HCT116 (cell line): Measurements from ENCODE around the gene MYOF. TPM values are rescaled to one million over a fixed set of nuclear protein-coding genes. Genes with fewer than 3 reads are reported as not detected.
A peak's percentile ranks its signal among the peaks of the same experiment; 100 is the strongest.

ENCODE experiments used
- ATAC-seq: fragments of 200-7000 bp; cut with Tn5 transposase; 2 replicates; pipeline ENCODE4 v1.9.1; 2020; ENCODE audit warnings: mild to moderate bottlenecking, moderate library complexity
- BruUV-seq: library from RNA; stranded (reverse); fragments of 400-500 nt; replicated peaks from 2 replicates; lab custom pipeline; 2021; lab: Mats Ljungman, UMichigan
- CTCF ChIA-PET: fragments of 300-600 bp; sonication (Branson Sonifier 250); formaldehyde crosslinking; loops from one replicate; lab custom pipeline; 2021; ENCODE audit warnings: antibody characterized with exemption; lab: Charles Lee
- POLR2A ChIA-PET: fragments of 300-600, 350-600 bp; sonication (Branson Sonifier 250); formaldehyde crosslinking; loops from one replicate; lab custom pipeline; 2021; ENCODE audit warnings: antibody characterized with exemption; lab: Charles Lee
- RAD21 ChIA-PET, 2 experiments: fragments of 300-600 bp; sonication (Branson Sonifier 250); formaldehyde crosslinking; loops; one replicate each; lab custom pipeline; 2023; ENCODE audit warnings: low total read pairs in 2 of 2; ENCODE audit not compliant: uncharacterized antibody in 2 of 2, unreplicated experiment in 2 of 2, low non-redundant PET in 1 of 2; lab: Charles Lee
- DNase-seq: peaks from one replicate; pipeline ENCODE4 v3.0.0-alpha.2; 2010; ENCODE audit warnings: low read depth, low spot score
- H2AFZ ChIP-seq: fragments of 200-600 bp; shearing (Covaris generic), sonication (generic); 2 replicates; pipeline ENCODE4 v1.6.1; 2017; ENCODE audit warnings: low read depth, mixed run types, mixed read lengths, antibody characterized with exemption, low read length; ENCODE audit not compliant: poor library complexity, severe bottlenecking
- H3K27ac ChIP-seq: 2 replicates; pipeline ENCODE4 v1.5.1; 2012; ENCODE audit warnings: low read depth, low read length
- H3K27me3 ChIP-seq: fragments of 200-600 bp; sonication (generic); 2 replicates; pipeline ENCODE4 v1.6.1; 2016; ENCODE audit warnings: mixed run types, low read length, mixed read lengths; ENCODE audit not compliant: insufficient read depth
- H3K36me3 ChIP-seq, 2 experiments: fragments of 200-500 bp in 1 of 2; fragments of 200-600 bp in 1 of 2; sonication (Bioruptor generic) in 1 of 2; sonication (generic) in 1 of 2; 2 replicates each; pipeline versions ENCODE4 v1.5.1 to v1.6.1; 2014 to 2016; ENCODE audit warnings: low read length in 2 of 2, inconsistent platforms in 1 of 2, mixed read lengths in 1 of 2, mixed run types in 1 of 2; ENCODE audit not compliant: insufficient read depth in 2 of 2, control insufficient read depth in 1 of 2
- H3K4me1 ChIP-seq, 2 experiments: fragments of 200-600 bp in 1 of 2; sonication (generic) in 1 of 2; 2 replicates each; pipeline versions ENCODE4 v1.5.1 to v1.6.1; 2012 to 2017; ENCODE audit warnings: low read length in 2 of 2, inconsistent platforms in 1 of 2, mild to moderate bottlenecking in 1 of 2, mixed read lengths in 1 of 2, mixed run types in 1 of 2, moderate library complexity in 1 of 2; ENCODE audit not compliant: insufficient read depth in 2 of 2, control insufficient read depth in 1 of 2
- H3K4me2 ChIP-seq: fragments of 200-600 bp; sonication (generic); 2 replicates; pipeline ENCODE4 v1.6.1; 2017; ENCODE audit warnings: mixed run types, low read length, mixed read lengths
- H3K4me3 ChIP-seq, 2 experiments: fragments of 200-600 bp in 1 of 2; sonication (generic) in 1 of 2; replicated peaks in 1 of 2; 2 replicates each; pipeline ENCODE4 v1.5.1; 2011 to 2016; ENCODE audit warnings: low read length in 2 of 2, control low read depth in 1 of 2, low read depth in 1 of 2, mild to moderate bottlenecking in 1 of 2, mixed read lengths in 1 of 2, mixed run types in 1 of 2
- H3K79me2 ChIP-seq: fragments of 200-600 bp; sonication (generic); 2 replicates; pipeline ENCODE4 v1.6.1; 2017; ENCODE audit warnings: mild to moderate bottlenecking, mixed run types, low read length, moderate library complexity, mixed read lengths; ENCODE audit not compliant: insufficient read depth
- H3K9ac ChIP-seq: fragments of 200-600 bp; sonication (generic); 2 replicates; pipeline ENCODE4 v1.6.1; 2016; ENCODE audit warnings: low read length, mixed read lengths
- H3K9me2 ChIP-seq: fragments of 200-600 bp; sonication (generic), shearing (Covaris generic); 2 replicates; pipeline ENCODE4 v1.6.1; 2017; ENCODE audit warnings: mixed run types, mild to moderate bottlenecking, moderate library complexity; ENCODE audit not compliant: insufficient read depth
- H3K9me3 ChIP-seq, 2 experiments: fragments of 200-500 bp in 1 of 2; fragments of 200-600 bp in 1 of 2; sonication (Bioruptor generic) in 1 of 2; sonication (generic) in 1 of 2; 2 replicates each; pipeline ENCODE4 v1.6.1; 2014 to 2017; ENCODE audit warnings: low read length in 2 of 2, mixed read lengths in 2 of 2, inconsistent platforms in 1 of 2, low read depth in 1 of 2, mild to moderate bottlenecking in 1 of 2, mixed run types in 1 of 2, moderate library complexity in 1 of 2; ENCODE audit not compliant: control insufficient read depth in 1 of 2, insufficient read depth in 1 of 2
- H4K20me1 ChIP-seq: fragments of 200-600 bp; sonication (generic), shearing (Covaris generic); 2 replicates; pipeline ENCODE4 v1.6.1; 2017; ENCODE audit warnings: mixed run types, mild to moderate bottlenecking, moderate library complexity; ENCODE audit not compliant: insufficient read depth
- ELF1 ChIP-seq: IDR thresholded peaks from 2 replicates; pipeline ENCODE4 v1.6.1; 2012; ENCODE audit warnings: low read depth, borderline replicate concordance
- JUND ChIP-seq: IDR thresholded peaks from 2 replicates; pipeline ENCODE4 v1.6.1; 2012
- POLR2AphosphoS5 ChIP-seq: IDR thresholded peaks from 2 replicates; pipeline ENCODE4 v1.6.1; 2011; ENCODE audit warnings: mild to moderate bottlenecking, low read depth, low read length, moderate library complexity
- SRF ChIP-seq: IDR thresholded peaks from 2 replicates; pipeline ENCODE4 v1.6.1; 2012; ENCODE audit warnings: low read depth
- ZNF274 ChIP-seq: fragments of 200-500 bp; sonication (Bioruptor generic); IDR thresholded peaks from 2 replicates; pipeline ENCODE4 v1.6.1; 2014; ENCODE audit warnings: mild to moderate bottlenecking, low read depth, low read length, inconsistent platforms
- intact Hi-C: fragments of 100-400 bp; cut with micrococcal nuclease; formaldehyde crosslinking; loops from 2 replicates; pipeline ENCODE4 v1.10.0; 2022
- total RNA-seq: library from RNA; stranded (reverse); gene quantifications from one replicate; pipeline ENCODE4 v1.2.1, GENCODE V29; 2021; ENCODE audit not compliant: unreplicated experiment
- TF ChIP-seq, protein P1 (sequence below), 3 experiments: fragments of 200-600 bp in 1 of 3; sonication (generic) in 1 of 3; IDR thresholded peaks in 2 of 3; conservative IDR thresholded peaks in 1 of 3; 2 replicates each; pipeline ENCODE4 v1.5.1; 2012 to 2017; ENCODE audit warnings: low read depth in 2 of 3, low read length in 2 of 3, antibody characterized with exemption in 1 of 3, borderline replicate concordance in 1 of 3, control low read depth in 1 of 3, mild to moderate bottlenecking in 1 of 3, mixed read lengths in 1 of 3, mixed run types in 1 of 3, moderate library complexity in 1 of 3; ENCODE audit not compliant: insufficient read depth in 1 of 3
- TF ChIP-seq, protein P2 (sequence below): IDR thresholded peaks from 2 replicates; pipeline ENCODE4 v1.6.1; 2011; ENCODE audit warnings: mild to moderate bottlenecking, low read length, moderate library complexity; ENCODE audit not compliant: insufficient replicate concordance; ENCODE audit errors: extremely low read depth

The MYOF gene
- total RNA-seq, 1 experiment from 2014 or later = 250 TPM

DNA sequence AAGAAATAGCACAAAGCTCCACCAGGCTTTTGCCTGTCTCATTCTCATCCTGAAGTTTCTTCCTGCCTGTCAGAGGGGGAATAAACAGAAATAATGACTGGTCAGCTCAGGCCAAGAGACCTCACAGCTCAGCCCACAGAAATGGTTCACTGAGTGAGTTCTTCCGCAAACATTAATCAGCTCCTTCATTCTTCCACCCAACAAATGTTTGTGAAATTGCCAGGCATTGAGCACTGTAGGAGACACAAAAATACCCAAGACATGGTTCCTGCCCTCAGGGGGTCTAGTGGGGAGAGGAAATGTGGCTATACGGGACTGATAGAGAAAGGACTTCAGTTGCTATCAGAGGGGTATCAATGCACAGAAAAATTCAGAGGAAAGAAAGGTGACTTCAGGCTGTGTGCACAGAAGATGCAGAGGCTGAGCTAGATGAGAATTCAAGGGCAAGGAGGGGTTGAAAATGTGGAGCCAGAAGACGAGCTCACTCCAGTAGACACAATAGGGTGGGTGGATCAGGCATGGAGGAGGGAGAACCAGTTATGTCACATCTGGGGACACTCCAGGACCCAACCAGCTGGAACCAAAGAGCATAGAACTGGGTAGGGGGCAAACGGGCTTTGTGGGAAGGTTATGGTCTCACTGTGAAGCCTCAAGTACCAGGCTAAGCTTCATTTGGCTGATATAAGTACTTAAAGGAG is 20.9 kb downstream of the MYOF start:
- H3K4me2 ChIP-seq = peak overlapping the region; percentile 76
- H3K27ac ChIP-seq = peak overlapping the region; percentile 98
- intact Hi-C loops = no loop called here
- H3K9ac ChIP-seq = peak overlapping the region; percentile 65
- H3K9me2 ChIP-seq = no peaks in the 10 kb centered on the region
- peaks cover 98% of the 10 kb centered on the region for H3K79me2 ChIP-seq
- ChIA-PET POLR2A (interaction anchor here (0.9 to 3.2 kb wide), 10 partner anchors 10 to 81 kb away, joined by 3 to 19 read pairs (median 5); partner anchors contain the start of gene MYOF), CTCF (interaction anchor here (1.9 to 2.6 kb wide), 2 partner anchors 21 to 85 kb away, joined by 6 to 13 read pairs; partner anchors contain the start of gene MYOF), RAD21 (interaction anchor here (0.7 to 1.2 kb wide), 4 partner anchors 12 to 85 kb away, joined by 3 read pairs; partner anchors contain the start of gene MYOF (in 1 of the 2))
- no TSS peak for BruUV-seq
- ATAC-seq = no peak
- H3K27me3 ChIP-seq = no peaks in the 10 kb centered on the region
- peaks cover 90 to 97% of the 10 kb centered on the region in 2 experiments for H3K4me1 ChIP-seq
- no peak for DNase-seq
- no peak overlapping the region for H3K4me3 ChIP-seq
- H4K20me1 ChIP-seq = no peaks in the 10 kb centered on the region
- no peak overlapping the region for H2AFZ ChIP-seq
- TF ChIP-seq SRF (no peak), ZNF274 (no peak), ELF1 (no peak), POLR2AphosphoS5 (no peak), JUND (no peak)
- TF ChIP-seq, protein P1, sequence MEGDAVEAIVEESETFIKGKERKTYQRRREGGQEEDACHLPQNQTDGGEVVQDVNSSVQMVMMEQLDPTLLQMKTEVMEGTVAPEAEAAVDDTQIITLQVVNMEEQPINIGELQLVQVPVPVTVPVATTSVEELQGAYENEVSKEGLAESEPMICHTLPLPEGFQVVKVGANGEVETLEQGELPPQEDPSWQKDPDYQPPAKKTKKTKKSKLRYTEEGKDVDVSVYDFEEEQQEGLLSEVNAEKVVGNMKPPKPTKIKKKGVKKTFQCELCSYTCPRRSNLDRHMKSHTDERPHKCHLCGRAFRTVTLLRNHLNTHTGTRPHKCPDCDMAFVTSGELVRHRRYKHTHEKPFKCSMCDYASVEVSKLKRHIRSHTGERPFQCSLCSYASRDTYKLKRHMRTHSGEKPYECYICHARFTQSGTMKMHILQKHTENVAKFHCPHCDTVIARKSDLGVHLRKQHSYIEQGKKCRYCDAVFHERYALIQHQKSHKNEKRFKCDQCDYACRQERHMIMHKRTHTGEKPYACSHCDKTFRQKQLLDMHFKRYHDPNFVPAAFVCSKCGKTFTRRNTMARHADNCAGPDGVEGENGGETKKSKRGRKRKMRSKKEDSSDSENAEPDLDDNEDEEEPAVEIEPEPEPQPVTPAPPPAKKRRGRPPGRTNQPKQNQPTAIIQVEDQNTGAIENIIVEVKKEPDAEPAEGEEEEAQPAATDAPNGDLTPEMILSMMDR (IDR thresholded peaks at IDR 0.05 in 2 of 3, conservative IDR thresholded peaks at IDR 0.05 in 1 of 3; ENCODE audit: borderline replicate concordance in 1 of 3, insufficient read depth in 1 of 3, low read depth in 2 of 3, low read length in 2 of 3) = no peak
- TF ChIP-seq, protein P2, sequence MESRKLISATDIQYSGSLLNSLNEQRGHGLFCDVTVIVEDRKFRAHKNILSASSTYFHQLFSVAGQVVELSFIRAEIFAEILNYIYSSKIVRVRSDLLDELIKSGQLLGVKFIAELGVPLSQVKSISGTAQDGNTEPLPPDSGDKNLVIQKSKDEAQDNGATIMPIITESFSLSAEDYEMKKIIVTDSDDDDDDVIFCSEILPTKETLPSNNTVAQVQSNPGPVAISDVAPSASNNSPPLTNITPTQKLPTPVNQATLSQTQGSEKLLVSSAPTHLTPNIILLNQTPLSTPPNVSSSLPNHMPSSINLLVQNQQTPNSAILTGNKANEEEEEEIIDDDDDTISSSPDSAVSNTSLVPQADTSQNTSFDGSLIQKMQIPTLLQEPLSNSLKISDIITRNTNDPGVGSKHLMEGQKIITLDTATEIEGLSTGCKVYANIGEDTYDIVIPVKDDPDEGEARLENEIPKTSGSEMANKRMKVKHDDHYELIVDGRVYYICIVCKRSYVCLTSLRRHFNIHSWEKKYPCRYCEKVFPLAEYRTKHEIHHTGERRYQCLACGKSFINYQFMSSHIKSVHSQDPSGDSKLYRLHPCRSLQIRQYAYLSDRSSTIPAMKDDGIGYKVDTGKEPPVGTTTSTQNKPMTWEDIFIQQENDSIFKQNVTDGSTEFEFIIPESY = no peak
- H3K36me3 ChIP-seq = peaks cover 0 to 24% of the 10 kb centered on the region in 2 experiments; a peak in 2 of 4 replicates
- H3K9me3 ChIP-seq = no peaks in the 10 kb centered on the region
